A549 (cell line): ENCODE results near the gene SLC46A1.

Experiments
- CHD2 ChIP-seq: fragments of 150-350 bp; IDR thresholded peaks from 2 replicates; pipeline ENCODE4 v1.6.1; 2014; ENCODE audit warnings: low read length; ENCODE audit not compliant: partially characterized antibody
- EP300 ChIP-seq, 2 experiments: fragments of >200 bp; sonication (Bioruptor Twin); formaldehyde crosslinking; IDR thresholded peaks; 2 replicates in 1 of 2; 3 replicates in 1 of 2; pipeline ENCODE4 v1.6.1; 2016 to 2017
- HEYL ChIP-seq: fragments of 250-450 bp; sonication (Bioruptor Pico); IDR thresholded peaks from 2 replicates; pipeline ENCODE4 v1.8.0; 2021; ENCODE audit warnings: mild to moderate bottlenecking, moderate library complexity
- JUNB ChIP-seq: fragments of >200 bp; sonication (Bioruptor Twin); formaldehyde crosslinking; IDR thresholded peaks from 2 replicates; pipeline ENCODE4 v1.6.1; 2016
- KDM1A ChIP-seq: fragments of 200-600 bp; sonication (generic); IDR thresholded peaks from 2 replicates; pipeline ENCODE4 v1.6.1; 2016; ENCODE audit warnings: low read depth, mild to moderate bottlenecking
- NR3C1 ChIP-seq: fragments of >200 bp; sonication (Bioruptor Twin); formaldehyde crosslinking; IDR thresholded peaks from 3 replicates; pipeline ENCODE4 v1.6.1; 2017
- POLR2A ChIP-seq: IDR thresholded peaks from 2 replicates; pipeline ENCODE4 v1.6.1; 2012; ENCODE audit warnings: mild to moderate bottlenecking, low read length
- RAD21 ChIP-seq, 2 experiments: fragments of >200 bp in 1 of 2; sonication (Bioruptor Twin) in 1 of 2; formaldehyde crosslinking in 1 of 2; IDR thresholded peaks in 1 of 2; conservative IDR thresholded peaks in 1 of 2; 2 replicates in 1 of 2; 3 replicates in 1 of 2; pipeline ENCODE4 v1.6.1; 2012 to 2018; ENCODE audit warnings: inconsistent platforms in 1 of 2
- SREBF2 ChIP-seq: fragments of 450-650 bp; IDR thresholded peaks from 2 replicates; pipeline ENCODE4 v1.6.1; 2014; ENCODE audit warnings: mild to moderate bottlenecking, moderate library complexity
- TF ChIP-seq, protein P1 (sequence below): fragments of >200 bp; sonication (Bioruptor Twin); formaldehyde crosslinking; IDR thresholded peaks from 3 replicates; pipeline ENCODE4 v1.5.1; 2016

DNA sequence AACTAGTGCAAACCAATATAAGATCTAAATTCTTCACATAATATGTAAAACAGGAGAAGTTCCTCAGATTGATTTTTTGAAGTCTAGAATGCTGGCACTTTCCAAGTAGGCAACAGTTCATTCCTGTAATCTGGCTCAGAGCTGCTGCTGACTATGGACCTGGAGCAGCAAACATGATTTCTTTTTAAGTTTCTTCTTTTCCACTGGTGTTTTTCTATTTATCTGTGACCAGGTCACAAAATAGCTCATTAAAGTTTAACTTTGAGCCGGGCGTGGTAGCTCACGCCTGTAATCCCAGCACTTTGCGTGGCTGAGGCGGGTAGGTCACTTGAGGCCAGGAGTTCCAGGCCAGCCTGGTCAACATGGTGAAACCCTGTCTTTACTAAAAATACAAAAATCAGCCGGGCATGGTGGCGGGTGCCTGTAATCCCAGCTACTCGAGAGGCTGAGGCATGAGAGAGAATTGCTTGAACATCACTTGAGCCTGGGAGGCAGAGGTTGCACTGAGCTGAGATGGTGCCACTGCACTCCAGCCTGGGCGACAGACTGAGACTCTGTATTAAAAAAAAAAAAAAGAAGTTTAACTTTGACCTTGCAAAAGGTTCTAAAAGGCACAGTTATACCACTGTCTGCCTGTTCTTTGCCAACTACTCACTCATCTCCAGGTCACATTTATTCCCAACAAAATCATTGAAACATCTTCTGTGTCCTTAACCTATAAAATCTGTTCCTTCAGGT is 38.1 kb upstream of the SLC46A1 start:
- TF ChIP-seq POLR2A: no peak
- no peak for TF ChIP-seq NR3C1
- TF ChIP-seq, protein P1, sequence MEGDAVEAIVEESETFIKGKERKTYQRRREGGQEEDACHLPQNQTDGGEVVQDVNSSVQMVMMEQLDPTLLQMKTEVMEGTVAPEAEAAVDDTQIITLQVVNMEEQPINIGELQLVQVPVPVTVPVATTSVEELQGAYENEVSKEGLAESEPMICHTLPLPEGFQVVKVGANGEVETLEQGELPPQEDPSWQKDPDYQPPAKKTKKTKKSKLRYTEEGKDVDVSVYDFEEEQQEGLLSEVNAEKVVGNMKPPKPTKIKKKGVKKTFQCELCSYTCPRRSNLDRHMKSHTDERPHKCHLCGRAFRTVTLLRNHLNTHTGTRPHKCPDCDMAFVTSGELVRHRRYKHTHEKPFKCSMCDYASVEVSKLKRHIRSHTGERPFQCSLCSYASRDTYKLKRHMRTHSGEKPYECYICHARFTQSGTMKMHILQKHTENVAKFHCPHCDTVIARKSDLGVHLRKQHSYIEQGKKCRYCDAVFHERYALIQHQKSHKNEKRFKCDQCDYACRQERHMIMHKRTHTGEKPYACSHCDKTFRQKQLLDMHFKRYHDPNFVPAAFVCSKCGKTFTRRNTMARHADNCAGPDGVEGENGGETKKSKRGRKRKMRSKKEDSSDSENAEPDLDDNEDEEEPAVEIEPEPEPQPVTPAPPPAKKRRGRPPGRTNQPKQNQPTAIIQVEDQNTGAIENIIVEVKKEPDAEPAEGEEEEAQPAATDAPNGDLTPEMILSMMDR: no peak
- TF ChIP-seq HEYL (CRISPR knock-in tag): no peak
- no peak for TF ChIP-seq RAD21 (conservative IDR thresholded peaks at IDR 0.05 in 1 of 2, IDR thresholded peaks at IDR 0.05 in 1 of 2)
- no peak for TF ChIP-seq SREBF2
- no peak for TF ChIP-seq CHD2
- no peak for TF ChIP-seq EP300 (IDR thresholded peaks at IDR 0.05)
- no peak for TF ChIP-seq KDM1A
- no peak for TF ChIP-seq JUNB
